GM23338 (cell line): ENCODE results near the gene BRD7. TPM values are rescaled to one million over a fixed set of nuclear protein-coding genes. Genes with fewer than 3 reads are reported as not detected.

Source experiments
- ATAC-seq: fragments of 200-7000 bp; cut with Tn5 transposase; 3 replicates; pipeline ENCODE4 v1.9.1; 2020
- DNase-seq: peaks from one replicate; pipeline ENCODE4 v3.0.0-alpha.2; 2015; ENCODE audit warnings: low spot score
- H2AFZ ChIP-seq: fragments of 200-600 bp; sonication (generic); 2 replicates; pipeline ENCODE4 v1.8.0; 2016; ENCODE audit warnings: antibody characterized with exemption, mild to moderate bottlenecking, moderate library complexity
- H3F3A ChIP-seq: fragments of 200-600 bp; sonication (generic); replicated peaks from 2 replicates; pipeline ENCODE4 v1.8.0; 2017; ENCODE audit warnings: antibody characterized with exemption, mixed run types, low read depth
- H3K27ac ChIP-seq: fragments of 200-600 bp; sonication (generic); 2 replicates; pipeline ENCODE4 v1.6.1; 2016; ENCODE audit warnings: low read depth
- H3K27me3 ChIP-seq: fragments of 200-600 bp; sonication (generic); 2 replicates; pipeline ENCODE4 v1.8.0; 2016; ENCODE audit warnings: mild to moderate bottlenecking, mixed run types, moderate library complexity; ENCODE audit not compliant: insufficient read depth
- H3K36me3 ChIP-seq: fragments of 200-600 bp; sonication (generic); 2 replicates; pipeline ENCODE4 v1.8.0; 2016; ENCODE audit warnings: mild to moderate bottlenecking; ENCODE audit not compliant: insufficient read depth
- H3K4me1 ChIP-seq: fragments of 200-600 bp; sonication (generic); 2 replicates; pipeline ENCODE4 v1.8.0; 2016; ENCODE audit warnings: mild to moderate bottlenecking, moderate library complexity; ENCODE audit not compliant: insufficient read depth
- H3K4me2 ChIP-seq: fragments of 200-600 bp; sonication (generic); 2 replicates; pipeline ENCODE4 v1.7.1; 2017; ENCODE audit warnings: mixed run types
- H3K4me3 ChIP-seq: fragments of 200-600 bp; sonication (generic); 2 replicates; pipeline ENCODE4 v1.6.1; 2016; ENCODE audit warnings: mixed run types
- H3K79me2 ChIP-seq: fragments of 200-600 bp; sonication (generic); replicated peaks from 2 replicates; pipeline ENCODE4 v1.8.0; 2017; ENCODE audit warnings: mild to moderate bottlenecking; ENCODE audit not compliant: insufficient read depth
- H3K9me2 ChIP-seq: fragments of 200-600 bp; sonication (generic); 2 replicates; pipeline ENCODE4 v1.8.0; 2017; ENCODE audit not compliant: insufficient read depth
- H4K20me1 ChIP-seq: fragments of 200-600 bp; sonication (generic); replicated peaks from 2 replicates; pipeline ENCODE4 v1.8.0; 2017; ENCODE audit warnings: mild to moderate bottlenecking; ENCODE audit not compliant: insufficient read depth
- H3K27ac Mint-ChIP-seq: 2 replicates; pipeline ENCODE4 v1.8.0; 2020; ENCODE audit warnings: inconsistent platforms, mild to moderate bottlenecking, moderate library complexity, mixed read lengths
- H3K27me3 Mint-ChIP-seq: 3 replicates; pipeline ENCODE4 v1.8.0; 2022; ENCODE audit warnings: low read depth, mild to moderate bottlenecking, moderate library complexity, mixed read lengths, inconsistent platforms; ENCODE audit not compliant: insufficient read depth, poor library complexity
- H3K36me3 Mint-ChIP-seq: 3 replicates; pipeline ENCODE4 v1.8.0; 2021; ENCODE audit warnings: low read depth, mild to moderate bottlenecking, inconsistent platforms, moderate library complexity, mixed read lengths
- H3K4me1 Mint-ChIP-seq: 3 replicates; pipeline ENCODE4 v1.8.0; 2020; ENCODE audit warnings: mild to moderate bottlenecking, inconsistent platforms, mixed read lengths
- H3K4me3 Mint-ChIP-seq: 3 replicates; pipeline ENCODE4 v1.8.0; 2021; ENCODE audit warnings: moderate library complexity, mild to moderate bottlenecking, inconsistent platforms, mixed read lengths
- H3K9me3 Mint-ChIP-seq: 3 replicates; pipeline ENCODE4 v1.8.0; 2020; ENCODE audit warnings: moderate library complexity, mild to moderate bottlenecking, inconsistent platforms, mixed read lengths
- CREB1 ChIP-seq: fragments of 250-450 bp; sonication (Bioruptor Pico); IDR thresholded peaks from 2 replicates; pipeline ENCODE4 v1.5.0; 2020; ENCODE audit warnings: low read depth, mild to moderate bottlenecking, moderate library complexity
- ETS1 ChIP-seq: IDR thresholded peaks from 2 replicates; pipeline ENCODE4 v1.6.1; 2016; ENCODE audit warnings: antibody characterized with exemption
- EZH2 ChIP-seq: fragments of 200-600 bp; sonication (generic); IDR thresholded peaks from one replicate; pipeline ENCODE4 v1.8.0; 2017; ENCODE audit warnings: antibody characterized with exemption, mild to moderate bottlenecking, low read depth; ENCODE audit not compliant: unreplicated experiment
- EZH2phosphoT487 ChIP-seq: fragments of 200-600 bp; sonication (generic); IDR thresholded peaks from one replicate; pipeline ENCODE4 v1.8.1; 2018; ENCODE audit warnings: antibody characterized with exemption; ENCODE audit not compliant: unreplicated experiment
- JUNB ChIP-seq: IDR thresholded peaks from one replicate; pipeline ENCODE4 v1.6.1; 2016; ENCODE audit warnings: antibody characterized with exemption; ENCODE audit not compliant: unreplicated experiment
- NANOG ChIP-seq: IDR thresholded peaks from 2 replicates; pipeline ENCODE4 v1.6.1; 2016; ENCODE audit warnings: antibody characterized with exemption, borderline replicate concordance
- POLR2AphosphoS5 ChIP-seq: IDR thresholded peaks from 2 replicates; pipeline ENCODE4 v1.6.1; 2016; ENCODE audit warnings: antibody characterized with exemption, low read depth
- STAT1 ChIP-seq: IDR thresholded peaks from one replicate; pipeline ENCODE4 v1.6.1; 2016; ENCODE audit warnings: antibody characterized with exemption; ENCODE audit not compliant: unreplicated experiment
- ZNF114 ChIP-seq: fragments of 250-450 bp; sonication (Bioruptor Pico); IDR thresholded peaks from 2 replicates; pipeline ENCODE4 v1.5.0; 2020; ENCODE audit warnings: mild to moderate bottlenecking, moderate library complexity
- ZNF331 ChIP-seq: fragments of 250-450 bp; sonication (Bioruptor Pico); IDR thresholded peaks from 2 replicates; pipeline ENCODE4 v1.5.0; 2020; ENCODE audit warnings: low read depth, mild to moderate bottlenecking, moderate library complexity
- ZNF462 ChIP-seq: fragments of 250-450 bp; sonication (Bioruptor Pico); IDR thresholded peaks from 2 replicates; pipeline ENCODE4 v1.5.0; 2020; ENCODE audit warnings: mild to moderate bottlenecking, moderate library complexity
- polyA plus RNA-seq: library from polyadenylated mRNA; unstranded; fragments of >200 nt; fragmentation: Nextera tagmentation; extraction: Ambion mirVana; gene quantifications from 2 replicates; pipeline ENCODE4 v1.2.1, GENCODE V29; 2016
- total RNA-seq: library from RNA; depleted of rRNA; stranded (reverse); fragments of >200 nt; shearing (Covaris generic); gene quantifications from 2 replicates; pipeline ENCODE4 v1.2.3, GENCODE V29; 2014
- TF ChIP-seq, protein P1 (sequence below), 2 experiments: fragments of 200-600 bp in 1 of 2; sonication (generic) in 1 of 2; conservative IDR thresholded peaks; 2 replicates each; pipeline versions ENCODE4 v1.5.1 to v1.6.1; 2016 to 2017; ENCODE audit warnings: antibody characterized with exemption in 2 of 2, low read depth in 2 of 2, mild to moderate bottlenecking in 2 of 2, moderate library complexity in 1 of 2
- TF ChIP-seq, protein P2 (sequence below): IDR thresholded peaks from one replicate; pipeline ENCODE4 v1.6.1; 2018; ENCODE audit warnings: antibody characterized with exemption; ENCODE audit not compliant: unreplicated experiment

The BRD7 gene
- total and polyA plus RNA-seq, 2 experiments from 2014 or later = 93.0 to 149 TPM

GRCh38 chr16:50401355-50401754, 32.6 kb upstream of the BRD7 start:
- Histone ChIP-seq H3K4me1 (no peaks in the 10 kb centered on the region), H3K79me2 (no peaks in the 10 kb centered on the region), H3K4me2 (no peak overlapping the region), H4K20me1 (no peaks in the 10 kb centered on the region), H3K4me3 (no peak overlapping the region), H3K27me3 (no peaks in the 10 kb centered on the region), H3K9me2 (0 out of 2 replicates have a peak, but pooled peaks cover 1% of the 10 kb centered on the region), H2AFZ (no peak overlapping the region), H3K36me3 (no peaks in the 10 kb centered on the region), H3F3A (no peaks in the 10 kb centered on the region), H3K27ac (no peak overlapping the region)
- ATAC-seq = no peak
- no peak for DNase-seq
- Mint-ChIP-seq H3K9me3 (no peaks in the 10 kb centered on the region), H3K36me3 (no peaks in the 10 kb centered on the region), H3K4me1 (no peaks in the 10 kb centered on the region), H3K27me3 (peaks cover 3% of the 10 kb centered on the region), H3K27ac (no peak overlapping the region), H3K4me3 (no peak overlapping the region)
- TF ChIP-seq ZNF462 (CRISPR knock-in tag) (no peak), STAT1 (no peak), NANOG (no peak), POLR2AphosphoS5 (no peak), ZNF331 (no peak), ZNF114 (no peak), EZH2 (no peak), CREB1 (CRISPR knock-in tag) (no peak), ETS1 (no peak), EZH2phosphoT487 (no peak), JUNB (no peak)
- TF ChIP-seq, protein P1, sequence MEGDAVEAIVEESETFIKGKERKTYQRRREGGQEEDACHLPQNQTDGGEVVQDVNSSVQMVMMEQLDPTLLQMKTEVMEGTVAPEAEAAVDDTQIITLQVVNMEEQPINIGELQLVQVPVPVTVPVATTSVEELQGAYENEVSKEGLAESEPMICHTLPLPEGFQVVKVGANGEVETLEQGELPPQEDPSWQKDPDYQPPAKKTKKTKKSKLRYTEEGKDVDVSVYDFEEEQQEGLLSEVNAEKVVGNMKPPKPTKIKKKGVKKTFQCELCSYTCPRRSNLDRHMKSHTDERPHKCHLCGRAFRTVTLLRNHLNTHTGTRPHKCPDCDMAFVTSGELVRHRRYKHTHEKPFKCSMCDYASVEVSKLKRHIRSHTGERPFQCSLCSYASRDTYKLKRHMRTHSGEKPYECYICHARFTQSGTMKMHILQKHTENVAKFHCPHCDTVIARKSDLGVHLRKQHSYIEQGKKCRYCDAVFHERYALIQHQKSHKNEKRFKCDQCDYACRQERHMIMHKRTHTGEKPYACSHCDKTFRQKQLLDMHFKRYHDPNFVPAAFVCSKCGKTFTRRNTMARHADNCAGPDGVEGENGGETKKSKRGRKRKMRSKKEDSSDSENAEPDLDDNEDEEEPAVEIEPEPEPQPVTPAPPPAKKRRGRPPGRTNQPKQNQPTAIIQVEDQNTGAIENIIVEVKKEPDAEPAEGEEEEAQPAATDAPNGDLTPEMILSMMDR (conservative IDR thresholded peaks at IDR 0.05; ENCODE audit: low read depth in 2 of 2) = no peak
- TF ChIP-seq, protein P2, sequence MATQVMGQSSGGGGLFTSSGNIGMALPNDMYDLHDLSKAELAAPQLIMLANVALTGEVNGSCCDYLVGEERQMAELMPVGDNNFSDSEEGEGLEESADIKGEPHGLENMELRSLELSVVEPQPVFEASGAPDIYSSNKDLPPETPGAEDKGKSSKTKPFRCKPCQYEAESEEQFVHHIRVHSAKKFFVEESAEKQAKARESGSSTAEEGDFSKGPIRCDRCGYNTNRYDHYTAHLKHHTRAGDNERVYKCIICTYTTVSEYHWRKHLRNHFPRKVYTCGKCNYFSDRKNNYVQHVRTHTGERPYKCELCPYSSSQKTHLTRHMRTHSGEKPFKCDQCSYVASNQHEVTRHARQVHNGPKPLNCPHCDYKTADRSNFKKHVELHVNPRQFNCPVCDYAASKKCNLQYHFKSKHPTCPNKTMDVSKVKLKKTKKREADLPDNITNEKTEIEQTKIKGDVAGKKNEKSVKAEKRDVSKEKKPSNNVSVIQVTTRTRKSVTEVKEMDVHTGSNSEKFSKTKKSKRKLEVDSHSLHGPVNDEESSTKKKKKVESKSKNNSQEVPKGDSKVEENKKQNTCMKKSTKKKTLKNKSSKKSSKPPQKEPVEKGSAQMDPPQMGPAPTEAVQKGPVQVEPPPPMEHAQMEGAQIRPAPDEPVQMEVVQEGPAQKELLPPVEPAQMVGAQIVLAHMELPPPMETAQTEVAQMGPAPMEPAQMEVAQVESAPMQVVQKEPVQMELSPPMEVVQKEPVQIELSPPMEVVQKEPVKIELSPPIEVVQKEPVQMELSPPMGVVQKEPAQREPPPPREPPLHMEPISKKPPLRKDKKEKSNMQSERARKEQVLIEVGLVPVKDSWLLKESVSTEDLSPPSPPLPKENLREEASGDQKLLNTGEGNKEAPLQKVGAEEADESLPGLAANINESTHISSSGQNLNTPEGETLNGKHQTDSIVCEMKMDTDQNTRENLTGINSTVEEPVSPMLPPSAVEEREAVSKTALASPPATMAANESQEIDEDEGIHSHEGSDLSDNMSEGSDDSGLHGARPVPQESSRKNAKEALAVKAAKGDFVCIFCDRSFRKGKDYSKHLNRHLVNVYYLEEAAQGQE = no peak
